Activated CD4-positive, alpha-beta memory T cell treated with anti-CD3 and anti-CD28 coated beads, Interleukin-2, amount 10 ng/mL, durations not matched to agents 7 days and 5 days (primary cell): ENCODE results near the gene GABRP. TPM values are rescaled to one million over a fixed set of nuclear protein-coding genes. Genes with fewer than 3 reads are reported as not detected.

Experiments
- CTCF ChIA-PET: fragments of 350-600 bp; sonication (Branson Sonifier 250); formaldehyde crosslinking; loops from one replicate; lab custom pipeline; 2021; ENCODE audit warnings: antibody characterized with exemption, inconsistent platforms; lab: Charles Lee
- POLR2A ChIA-PET: fragments of 350-600 bp; sonication (Branson Sonifier 250); formaldehyde crosslinking; loops from one replicate; lab custom pipeline; 2021; ENCODE audit warnings: antibody characterized with exemption; lab: Charles Lee
- DNase-seq: peaks from one replicate; pipeline ENCODE4 v3.0.0-alpha.2; 2020
- H3K27ac Mint-ChIP-seq: one replicate; pipeline ENCODE4 v1.8.0; 2021; ENCODE audit warnings: mild to moderate bottlenecking, mixed read lengths
- H3K27me3 Mint-ChIP-seq: one replicate; pipeline ENCODE4 v1.8.0; 2021; ENCODE audit warnings: mixed read lengths
- H3K36me3 Mint-ChIP-seq: one replicate; pipeline ENCODE4 v1.8.0; 2021; ENCODE audit warnings: low read depth, mixed read lengths
- H3K4me1 Mint-ChIP-seq: one replicate; pipeline ENCODE4 v1.8.0; 2021; ENCODE audit warnings: mixed read lengths
- H3K4me3 Mint-ChIP-seq: one replicate; pipeline ENCODE4 v1.8.0; 2021; ENCODE audit warnings: mild to moderate bottlenecking, mixed read lengths
- H3K9me3 Mint-ChIP-seq: one replicate; pipeline ENCODE4 v1.8.0; 2021; ENCODE audit warnings: mixed read lengths
- total RNA-seq, 2 experiments: library from RNA; stranded (reverse); gene quantifications; one replicate each; pipeline ENCODE4 v1.2.3, GENCODE V29; 2021

Gene GABRP, protein sequence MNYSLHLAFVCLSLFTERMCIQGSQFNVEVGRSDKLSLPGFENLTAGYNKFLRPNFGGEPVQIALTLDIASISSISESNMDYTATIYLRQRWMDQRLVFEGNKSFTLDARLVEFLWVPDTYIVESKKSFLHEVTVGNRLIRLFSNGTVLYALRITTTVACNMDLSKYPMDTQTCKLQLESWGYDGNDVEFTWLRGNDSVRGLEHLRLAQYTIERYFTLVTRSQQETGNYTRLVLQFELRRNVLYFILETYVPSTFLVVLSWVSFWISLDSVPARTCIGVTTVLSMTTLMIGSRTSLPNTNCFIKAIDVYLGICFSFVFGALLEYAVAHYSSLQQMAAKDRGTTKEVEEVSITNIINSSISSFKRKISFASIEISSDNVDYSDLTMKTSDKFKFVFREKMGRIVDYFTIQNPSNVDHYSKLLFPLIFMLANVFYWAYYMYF
- not detected for total RNA-seq

DNA sequence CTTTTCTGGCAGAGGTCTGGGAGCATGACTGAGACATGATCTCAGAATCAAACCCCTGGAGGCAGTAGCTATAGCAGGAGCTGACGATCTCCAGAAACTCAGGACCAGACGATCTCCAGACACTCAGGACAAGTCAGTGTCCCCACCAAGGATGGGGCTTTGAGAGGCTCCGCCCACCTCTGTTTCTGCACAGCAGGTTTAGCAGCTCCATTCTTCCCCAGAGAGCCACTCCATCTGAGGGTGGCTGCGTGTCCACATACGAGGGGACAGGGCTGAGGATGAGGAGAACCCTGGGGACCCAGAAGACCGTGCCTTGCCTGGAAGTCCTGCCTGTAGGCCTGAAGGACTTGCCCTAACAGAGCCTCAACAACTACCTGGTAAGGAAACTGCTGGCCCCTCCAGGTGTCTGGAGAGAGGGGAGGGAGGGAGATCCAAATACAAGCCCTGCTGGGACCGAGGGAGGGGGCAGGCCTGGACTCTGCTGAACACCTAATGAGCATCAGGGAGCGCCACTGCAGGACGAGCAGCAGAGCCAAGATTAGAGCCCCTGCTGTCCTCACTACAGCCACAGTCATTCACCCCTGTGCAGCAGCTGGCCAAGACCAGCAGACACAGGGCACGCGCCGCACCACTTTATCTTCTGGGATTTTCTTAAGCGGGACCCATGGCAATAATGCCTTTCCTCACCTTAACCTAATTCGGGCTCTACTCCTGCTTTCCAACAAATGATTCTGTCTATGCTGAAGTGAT lies at the start of gene GABRP:
TSS of gene GABRP (plus strand) at position 228 of the 750 bp plus-strand sequence. CDS start 4,891 bp downstream, outside the sequence.
- Mint-ChIP-seq H3K4me1 (no peaks in the 10 kb centered on the region), H3K27ac (no peak within 1 kb of the TSS), H3K9me3 (no peaks in the 10 kb centered on the region), H3K4me3 (no peak within 1 kb of the TSS), H3K27me3 (no peaks in the 10 kb centered on the region), H3K36me3 (no peaks in the 10 kb centered on the region)
- no peak for DNase-seq
- CTCF ChIA-PET: no interaction called here
- POLR2A ChIA-PET: no interaction called here

DNA sequence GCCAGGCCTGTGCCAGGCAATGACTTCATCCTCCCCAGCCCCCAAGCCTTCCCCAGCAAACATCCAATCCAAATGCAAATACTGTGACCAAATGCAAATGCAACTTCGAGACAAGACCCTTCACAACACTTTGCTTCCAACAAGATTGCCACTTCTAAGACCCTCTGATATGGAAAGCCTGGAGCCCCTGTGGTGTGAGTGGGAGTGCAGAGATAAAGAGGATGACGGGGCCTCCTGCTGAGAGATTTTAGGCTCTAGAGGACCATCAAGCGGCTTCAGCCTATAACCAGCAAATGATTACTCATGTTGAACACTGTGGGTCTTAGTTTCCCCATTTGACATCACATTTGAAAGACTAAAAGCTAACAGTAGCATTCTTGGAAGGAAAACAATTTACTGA lies 46.6 kb upstream of the GABRP start:
- no peak overlapping the region for H3K4me3 Mint-ChIP-seq
- H3K9me3 Mint-ChIP-seq: no peaks in the 10 kb centered on the region
- CTCF ChIA-PET: no interaction called here
- DNase-seq: no peak
- H3K27ac Mint-ChIP-seq: no peak overlapping the region
- H3K36me3 Mint-ChIP-seq: no peaks in the 10 kb centered on the region
- peaks cover 4% of the 10 kb centered on the region for H3K27me3 Mint-ChIP-seq
- no peaks in the 10 kb centered on the region for H3K4me1 Mint-ChIP-seq
- POLR2A ChIA-PET: no interaction called here

DNA sequence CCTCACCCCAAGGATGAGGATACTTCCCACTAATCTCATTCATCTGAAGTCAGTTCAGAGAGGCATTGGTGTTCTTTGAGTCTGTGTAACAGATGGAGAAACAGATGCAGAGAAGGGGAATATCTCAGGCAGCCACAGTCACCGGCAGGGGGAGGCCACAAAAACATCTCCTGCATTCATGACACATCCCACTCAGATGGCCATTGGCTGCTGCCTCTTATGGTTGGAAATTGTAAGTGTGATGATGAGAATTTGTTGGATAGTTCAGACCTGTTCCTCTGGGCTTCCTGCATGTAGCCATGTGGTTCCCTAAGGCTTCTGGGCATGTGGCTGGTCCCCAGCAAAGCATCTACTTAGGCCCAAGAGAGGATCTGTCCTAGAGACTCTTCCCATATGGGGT lies 45.9 kb upstream of the GABRP start:
- Mint-ChIP-seq H3K4me1 (no peaks in the 10 kb centered on the region), H3K27me3 (peaks cover 4% of the 10 kb centered on the region), H3K4me3 (no peak overlapping the region), H3K27ac (no peak overlapping the region), H3K36me3 (no peaks in the 10 kb centered on the region), H3K9me3 (no peaks in the 10 kb centered on the region)
- DNase-seq: no peak
- ChIA-PET CTCF (no interaction called here), POLR2A (no interaction called here)

DNA sequence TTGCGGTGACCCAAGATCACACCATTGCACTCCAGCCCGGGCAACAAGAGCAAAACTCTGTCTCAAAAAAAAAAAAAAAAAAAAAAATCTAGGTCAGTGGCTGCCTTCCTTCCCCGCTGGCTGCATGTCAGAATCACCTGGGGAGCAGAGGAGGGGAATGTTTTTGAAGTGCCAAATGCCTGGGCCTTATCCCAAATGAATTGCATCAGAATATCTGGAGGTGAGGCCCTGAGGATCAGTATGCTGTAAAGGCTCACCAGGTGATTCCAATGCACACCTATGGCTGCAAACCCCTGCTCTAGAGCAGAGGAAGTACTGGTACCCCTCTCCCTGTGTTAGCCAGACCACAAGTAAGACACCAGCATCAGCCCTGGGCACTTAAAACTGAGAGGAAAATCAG lies 44.7 kb upstream of the GABRP start:
- no peak overlapping the region for H3K27ac Mint-ChIP-seq
- no peak for DNase-seq
- ChIA-PET POLR2A (no interaction called here), CTCF (interaction anchor here (0.7 kb wide), 1 partner anchor 387 kb away, joined by 3 read pairs; no protein-coding TSS in a partner anchor)
- H3K4me1 Mint-ChIP-seq: no peaks in the 10 kb centered on the region
- H3K36me3 Mint-ChIP-seq: no peaks in the 10 kb centered on the region
- H3K4me3 Mint-ChIP-seq: no peak overlapping the region
- H3K27me3 Mint-ChIP-seq: peaks cover 8% of the 10 kb centered on the region
- no peaks in the 10 kb centered on the region for H3K9me3 Mint-ChIP-seq

DNA sequence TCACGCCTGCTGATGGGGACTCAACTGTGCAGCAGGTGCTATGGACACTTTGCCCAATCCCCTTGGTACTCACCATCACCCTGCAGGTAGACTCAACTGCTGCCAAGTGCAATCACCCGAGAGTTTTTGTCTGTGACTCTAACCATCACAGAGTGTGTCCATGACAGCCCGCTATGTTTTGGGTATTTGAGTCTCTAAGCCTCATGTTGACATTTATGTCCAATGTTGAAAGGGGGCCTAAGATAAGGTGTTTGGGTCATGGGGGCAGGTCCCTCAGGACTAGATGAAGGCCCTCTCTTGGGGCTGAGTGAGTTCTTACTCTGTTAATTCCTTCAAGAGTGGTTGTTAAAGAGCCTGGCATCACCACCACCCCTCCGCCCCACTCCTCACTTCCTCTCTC lies 44.1 kb upstream of the GABRP start:
- ChIA-PET CTCF (no interaction called here), POLR2A (no interaction called here)
- H3K36me3 Mint-ChIP-seq: no peaks in the 10 kb centered on the region
- H3K27me3 Mint-ChIP-seq: peaks cover 8% of the 10 kb centered on the region
- H3K4me3 Mint-ChIP-seq: no peak overlapping the region
- H3K27ac Mint-ChIP-seq: no peak overlapping the region
- H3K9me3 Mint-ChIP-seq: no peaks in the 10 kb centered on the region
- H3K4me1 Mint-ChIP-seq: no peaks in the 10 kb centered on the region
- DNase-seq: no peak

DNA sequence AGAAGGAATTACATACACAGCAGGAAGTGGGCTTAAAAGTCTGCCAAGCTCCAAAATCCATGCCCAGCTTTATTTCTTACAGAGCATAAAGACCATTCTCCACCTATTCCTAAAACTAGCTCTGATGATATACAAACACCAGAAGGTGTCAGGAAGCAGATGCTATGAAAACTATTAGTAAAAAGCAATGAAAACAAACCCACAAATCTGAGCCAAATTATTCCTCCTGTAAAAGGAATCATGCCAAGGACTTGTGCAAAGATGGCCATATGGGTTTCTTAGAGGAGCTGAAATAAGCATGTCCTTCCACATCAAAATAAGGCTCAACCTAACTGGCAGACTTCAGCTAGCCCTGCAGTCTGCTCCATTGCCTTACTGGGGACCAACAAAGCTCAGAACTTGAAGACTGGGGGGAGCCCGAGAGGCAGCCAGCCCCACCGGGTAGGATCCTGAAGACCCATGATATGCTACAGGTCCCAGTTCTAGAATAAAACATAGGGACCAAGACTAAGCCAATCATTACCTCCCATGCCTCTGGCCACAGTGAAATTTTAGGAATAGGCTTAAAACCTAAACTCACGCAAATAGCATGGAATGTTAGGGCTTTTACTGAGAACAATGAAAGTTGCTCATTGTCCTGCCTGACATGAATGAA lies 42.8 kb upstream of the GABRP start:
- CTCF ChIA-PET: interaction anchor here (0.7 kb wide), 2 partner anchors 203 to 597 kb away, joined by 3 to 4 read pairs; no protein-coding TSS in a partner anchor
- no peaks in the 10 kb centered on the region for H3K4me1 Mint-ChIP-seq

DNA sequence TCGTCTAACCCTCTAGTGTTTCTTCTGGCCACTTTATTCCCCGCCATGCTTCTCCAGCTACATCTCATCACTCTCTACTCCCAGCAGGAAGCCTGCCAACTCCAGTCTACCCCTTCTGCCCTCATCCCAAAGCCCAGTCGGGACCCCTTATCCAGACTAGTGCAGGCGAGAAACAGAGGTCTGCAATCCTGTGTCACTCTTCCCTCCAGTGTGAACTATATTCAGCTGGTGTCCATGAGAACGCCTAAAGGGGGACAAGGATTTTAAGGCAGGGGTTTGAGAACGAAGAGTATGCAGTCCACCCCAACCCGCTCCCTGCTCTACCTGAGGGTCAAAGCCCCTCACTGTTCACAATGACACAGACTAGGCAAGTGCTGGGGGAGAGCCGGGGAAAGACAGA lies 41.7 kb upstream of the GABRP start:
- DNase-seq: no peak
- no peaks in the 10 kb centered on the region for H3K9me3 Mint-ChIP-seq
- POLR2A ChIA-PET: no interaction called here

More for the DNA sequence above, 42.8 kb upstream of the GABRP start:
- POLR2A ChIA-PET: no interaction called here
- Mint-ChIP-seq H3K4me3 (no peak overlapping the region), H3K9me3 (no peaks in the 10 kb centered on the region), H3K27ac (no peak overlapping the region), H3K36me3 (no peaks in the 10 kb centered on the region), H3K27me3 (peaks cover 12% of the 10 kb centered on the region)
- no peak for DNase-seq

DNA sequence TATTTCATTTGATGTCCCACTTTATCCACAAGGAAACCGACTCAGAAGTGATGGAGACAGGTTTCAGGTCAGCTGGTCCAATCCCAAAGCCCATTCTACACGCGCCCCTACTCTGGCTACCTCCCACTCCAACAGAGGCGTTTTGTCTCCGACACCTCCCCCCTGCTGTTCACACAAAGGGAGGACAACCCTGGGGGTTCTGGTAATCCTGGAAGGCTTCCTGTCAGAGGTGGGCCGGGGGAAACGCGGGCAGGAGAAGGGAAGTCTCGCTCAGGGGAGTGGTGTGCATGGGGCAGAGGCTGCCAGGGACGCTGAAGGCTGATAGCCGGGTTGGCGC lies 39.7 kb upstream of the GABRP start:
- H3K9me3 Mint-ChIP-seq: no peaks in the 10 kb centered on the region
- no peak for DNase-seq
- no peak overlapping the region for H3K4me3 Mint-ChIP-seq
- ChIA-PET POLR2A (no interaction called here), CTCF (interaction anchor here (1.5 kb wide), 1 partner anchor 48 kb away, joined by 3 read pairs; no protein-coding TSS in a partner anchor)
- no peaks in the 10 kb centered on the region for H3K4me1 Mint-ChIP-seq
- H3K36me3 Mint-ChIP-seq: no peaks in the 10 kb centered on the region
- peaks cover 12% of the 10 kb centered on the region for H3K27me3 Mint-ChIP-seq
- no peak overlapping the region for H3K27ac Mint-ChIP-seq

More for the DNA sequence above, 41.7 kb upstream of the GABRP start:
- Mint-ChIP-seq H3K27me3 (peaks cover 12% of the 10 kb centered on the region), H3K4me1 (no peaks in the 10 kb centered on the region), H3K4me3 (no peak overlapping the region), H3K36me3 (no peaks in the 10 kb centered on the region), H3K27ac (no peak overlapping the region)
- CTCF ChIA-PET: interaction anchor here (0.7 kb wide), 1 partner anchor 88 kb away, joined by 4 read pairs; no protein-coding TSS in a partner anchor

DNA sequence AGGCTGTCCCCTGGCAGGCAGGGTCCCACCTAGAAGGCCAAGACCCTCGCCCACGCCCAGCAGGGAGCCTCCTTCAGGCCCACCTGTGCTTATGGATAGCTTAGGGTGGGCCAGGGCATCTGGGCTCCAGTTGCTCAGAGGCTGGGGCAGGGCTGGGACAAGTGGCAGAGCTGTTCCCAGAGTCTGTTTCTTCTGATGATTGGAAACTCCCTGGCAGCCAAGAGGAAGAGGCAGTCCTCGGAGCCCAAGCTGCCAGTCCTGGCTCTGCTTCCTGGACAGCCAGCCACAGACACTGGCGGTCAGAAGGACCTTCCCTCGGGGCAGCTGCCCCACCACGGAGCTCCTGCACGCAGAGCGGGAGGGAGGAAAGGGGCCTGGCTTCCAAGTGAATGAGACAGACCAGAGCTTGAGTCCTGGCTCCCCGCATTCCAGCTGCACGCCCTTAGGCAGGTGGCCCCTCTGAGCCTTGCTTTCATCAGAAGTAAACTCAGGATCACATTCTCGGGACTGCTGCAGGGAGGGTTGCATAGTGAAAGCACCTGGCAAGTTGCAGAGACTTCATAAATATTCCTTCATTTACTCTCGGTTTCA lies 37.9 kb upstream of the GABRP start:
- H3K4me3 Mint-ChIP-seq: no peak overlapping the region
- POLR2A ChIA-PET: no interaction called here
- no peaks in the 10 kb centered on the region for H3K4me1 Mint-ChIP-seq
- peaks cover 12% of the 10 kb centered on the region for H3K27me3 Mint-ChIP-seq
- H3K9me3 Mint-ChIP-seq: no peaks in the 10 kb centered on the region
- CTCF ChIA-PET: interaction anchor here (0.6 to 1.4 kb wide), 3 partner anchors 11 to 596 kb away, joined by 3 to 4 read pairs (median 3); no protein-coding TSS in a partner anchor
- H3K27ac Mint-ChIP-seq: no peak overlapping the region
- H3K36me3 Mint-ChIP-seq: no peaks in the 10 kb centered on the region
- DNase-seq: no peak

DNA sequence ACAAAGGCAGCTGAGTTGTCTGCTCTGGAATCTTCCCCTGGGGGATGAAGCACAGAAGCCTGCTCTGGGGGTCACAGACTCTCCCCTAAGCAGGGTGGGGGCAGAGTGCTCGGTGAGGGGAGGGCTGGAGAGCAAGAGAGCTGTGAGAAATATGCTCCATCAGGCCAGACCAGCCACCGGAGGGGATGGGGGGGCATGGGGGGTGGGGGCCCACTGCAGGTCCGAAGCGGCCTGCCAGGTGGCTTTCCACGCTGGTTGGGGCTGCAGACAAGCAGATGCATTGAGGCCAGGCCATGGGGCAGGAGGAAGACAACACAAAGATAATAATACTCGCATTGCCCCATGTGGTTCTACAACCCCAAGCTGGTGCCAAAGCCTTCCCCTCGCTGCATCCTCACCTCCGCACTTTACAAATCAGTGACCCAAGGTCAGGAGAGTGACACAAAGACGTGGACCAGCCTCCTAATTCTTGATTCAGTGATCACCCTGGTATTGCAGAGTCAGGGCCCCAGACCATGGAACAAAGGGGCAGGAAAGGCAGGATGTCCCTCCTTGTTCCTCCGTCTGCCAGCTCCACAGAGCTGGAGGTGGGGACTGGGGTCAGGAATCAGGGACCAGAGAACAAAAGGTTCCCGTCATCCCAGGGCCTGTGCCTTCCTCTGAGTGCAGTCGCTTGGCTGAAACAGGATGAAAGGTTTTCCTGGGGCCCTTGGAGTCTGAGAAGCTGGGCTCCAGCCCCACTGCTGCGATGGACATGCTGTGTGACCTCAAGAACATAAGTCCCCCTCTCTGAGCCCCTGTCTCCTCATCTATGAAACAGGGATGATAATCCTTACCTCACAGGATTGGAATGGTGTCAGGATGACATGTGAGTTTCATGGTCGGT lies 37.2 kb upstream of the GABRP start:
- Mint-ChIP-seq H3K27me3 (peaks cover 10% of the 10 kb centered on the region), H3K36me3 (no peaks in the 10 kb centered on the region), H3K4me1 (no peaks in the 10 kb centered on the region), H3K27ac (no peak overlapping the region), H3K4me3 (no peak overlapping the region), H3K9me3 (no peaks in the 10 kb centered on the region)
- POLR2A ChIA-PET: no interaction called here
- CTCF ChIA-PET: interaction anchor here (0.6 to 0.7 kb wide), 2 partner anchors 595 to 1118 kb away, joined by 3 to 4 read pairs; no protein-coding TSS in a partner anchor
- DNase-seq: no peak

DNA sequence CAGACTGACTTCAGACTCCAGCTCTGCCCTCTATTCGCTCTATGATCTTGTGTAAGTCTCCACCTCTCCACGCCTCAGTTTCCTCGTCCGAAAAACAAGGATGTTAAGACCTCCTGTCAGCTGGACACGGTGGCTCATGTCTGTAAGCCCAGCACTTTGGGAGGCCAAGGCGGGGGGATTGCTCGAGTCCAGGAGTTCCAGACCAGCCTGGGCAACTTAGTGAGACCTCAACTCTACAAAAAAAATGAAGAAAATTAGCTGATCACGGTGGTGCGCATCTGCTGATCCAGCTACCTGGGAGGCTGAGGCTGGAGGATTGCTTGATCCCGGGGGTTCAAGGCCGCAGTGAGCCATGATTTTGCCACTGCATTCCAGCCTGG lies 36.6 kb upstream of the GABRP start:
- Mint-ChIP-seq H3K27me3 (peaks cover 10% of the 10 kb centered on the region), H3K36me3 (no peaks in the 10 kb centered on the region), H3K4me3 (no peak overlapping the region), H3K27ac (no peak overlapping the region), H3K9me3 (no peaks in the 10 kb centered on the region), H3K4me1 (no peaks in the 10 kb centered on the region)
- no peak for DNase-seq
- POLR2A ChIA-PET: no interaction called here
- CTCF ChIA-PET: interaction anchor here (0.7 kb wide), 1 partner anchor 1117 kb away, joined by 3 read pairs; no protein-coding TSS in a partner anchor

DNA sequence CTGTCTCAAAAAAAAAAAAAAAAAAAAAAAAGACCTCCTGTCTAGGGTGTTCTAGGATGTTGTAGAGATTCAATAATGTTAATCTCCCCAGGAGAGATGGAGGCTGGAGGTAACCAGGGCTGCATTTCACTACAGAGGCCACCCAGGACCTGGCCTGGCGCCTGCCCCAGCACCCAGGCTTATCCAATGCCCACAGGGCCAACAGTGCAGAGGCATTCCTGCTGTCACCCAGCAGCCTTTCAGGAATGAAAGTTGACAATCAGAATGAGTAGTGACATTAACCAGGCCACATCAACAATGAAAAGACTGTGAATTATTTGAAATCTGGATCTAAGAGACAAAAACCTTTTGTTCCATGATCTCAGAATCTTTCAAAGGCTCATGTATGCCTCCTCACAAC lies 36.2 kb upstream of the GABRP start:
- no peak overlapping the region for H3K27ac Mint-ChIP-seq
- no peaks in the 10 kb centered on the region for H3K9me3 Mint-ChIP-seq
- DNase-seq: no peak
- POLR2A ChIA-PET: no interaction called here
- no peak overlapping the region for H3K4me3 Mint-ChIP-seq
- CTCF ChIA-PET: interaction anchor here (0.7 kb wide), 1 partner anchor 1117 kb away, joined by 3 read pairs; no protein-coding TSS in a partner anchor
- peaks cover 10% of the 10 kb centered on the region for H3K27me3 Mint-ChIP-seq
- no peaks in the 10 kb centered on the region for H3K4me1 Mint-ChIP-seq
- no peaks in the 10 kb centered on the region for H3K36me3 Mint-ChIP-seq
